ENCODE data around the gene TRAK1.

The TRAK1 gene

GRCh38 chr3:42263354-42264346 is 172.5 kb downstream of the TRAK1 start:
- Histone ChIP-seq H3K27ac (peak overlapping the region; percentile 75), H3K36me3 (ENCODE audit: insufficient read depth, low read length) (peaks cover 47% of the 10 kb centered on the region), H3K9me3 (ENCODE audit: low read depth, low read length) (no peaks in the 10 kb centered on the region), H3K4me3 (peak overlapping the region; percentile 91), H3K9ac (ENCODE audit: insufficient read length) (peak overlapping the region; percentile 88)
- no peak for DNase-seq (ENCODE audit: low read depth, low spot score)
- no peak; the same call in 1 of the 2 replicates for TF ChIP-seq POLR2AphosphoS5 (IDR thresholded peaks at IDR 0.05; ENCODE audit: borderline replicate concordance, low read depth, low read length)
- TF ChIP-seq EZH2 (IDR thresholded peaks at IDR 0.05): no peak
- no peak for TF ChIP-seq FOXP2 (optimal IDR thresholded peaks at IDR 0.05; ENCODE audit: control extremely low read depth, extremely low read length, insufficient read depth)

DNA sequence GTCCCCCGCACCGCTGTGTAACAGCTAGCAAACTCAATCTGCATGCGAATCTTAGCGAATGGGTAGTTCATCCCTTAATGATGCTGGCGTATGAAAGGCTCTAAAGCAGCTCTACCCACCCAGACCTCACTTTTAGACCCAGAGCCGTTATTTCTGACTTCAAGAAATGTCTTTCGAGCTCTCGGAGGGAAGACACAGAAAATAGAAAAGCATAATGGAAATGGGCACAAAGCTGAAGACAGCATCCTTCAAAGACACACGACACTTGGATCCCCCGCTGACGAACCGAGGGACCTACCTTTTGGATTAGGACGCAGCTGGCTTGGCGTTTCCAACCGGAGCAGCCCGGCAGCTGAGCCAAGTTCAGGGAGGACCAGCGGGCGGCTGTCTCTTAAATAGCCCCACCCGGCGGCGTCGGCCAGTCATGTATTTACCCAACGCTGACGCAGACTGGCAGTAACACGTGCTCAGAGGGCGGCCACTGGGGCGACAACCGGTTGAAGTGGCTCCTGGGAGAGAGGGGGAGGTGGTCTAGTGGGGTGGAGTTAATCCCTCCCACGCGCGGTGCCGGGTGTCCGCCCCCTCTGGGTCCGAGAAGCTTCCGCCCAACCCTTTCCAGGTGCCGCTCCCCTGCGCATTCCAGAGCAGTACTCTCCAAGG is 173.4 kb downstream of the TRAK1 start:
- peak; percentile 44 for DNase-seq (ENCODE audit: low read depth, low spot score)
- no peaks in the 10 kb centered on the region for H3K9me3 ChIP-seq (ENCODE audit: low read depth, low read length)
- peak overlapping the region; percentile 88 for H3K9ac ChIP-seq (ENCODE audit: insufficient read length)
- peak overlapping the region; percentile 98 for H3K27ac ChIP-seq
- peak overlapping the region; percentile 91 for H3K4me3 ChIP-seq
- TF ChIP-seq EZH2 (IDR thresholded peaks at IDR 0.05): no peak
- peak; percentile 96 for TF ChIP-seq POLR2AphosphoS5 (IDR thresholded peaks at IDR 0.05; ENCODE audit: borderline replicate concordance, low read depth, low read length)
- peak; percentile 62 for TF ChIP-seq FOXP2 (optimal IDR thresholded peaks at IDR 0.05; ENCODE audit: control extremely low read depth, extremely low read length, insufficient read depth)
- peaks cover 45% of the 10 kb centered on the region for H3K36me3 ChIP-seq (ENCODE audit: insufficient read depth, low read length)

DNA sequence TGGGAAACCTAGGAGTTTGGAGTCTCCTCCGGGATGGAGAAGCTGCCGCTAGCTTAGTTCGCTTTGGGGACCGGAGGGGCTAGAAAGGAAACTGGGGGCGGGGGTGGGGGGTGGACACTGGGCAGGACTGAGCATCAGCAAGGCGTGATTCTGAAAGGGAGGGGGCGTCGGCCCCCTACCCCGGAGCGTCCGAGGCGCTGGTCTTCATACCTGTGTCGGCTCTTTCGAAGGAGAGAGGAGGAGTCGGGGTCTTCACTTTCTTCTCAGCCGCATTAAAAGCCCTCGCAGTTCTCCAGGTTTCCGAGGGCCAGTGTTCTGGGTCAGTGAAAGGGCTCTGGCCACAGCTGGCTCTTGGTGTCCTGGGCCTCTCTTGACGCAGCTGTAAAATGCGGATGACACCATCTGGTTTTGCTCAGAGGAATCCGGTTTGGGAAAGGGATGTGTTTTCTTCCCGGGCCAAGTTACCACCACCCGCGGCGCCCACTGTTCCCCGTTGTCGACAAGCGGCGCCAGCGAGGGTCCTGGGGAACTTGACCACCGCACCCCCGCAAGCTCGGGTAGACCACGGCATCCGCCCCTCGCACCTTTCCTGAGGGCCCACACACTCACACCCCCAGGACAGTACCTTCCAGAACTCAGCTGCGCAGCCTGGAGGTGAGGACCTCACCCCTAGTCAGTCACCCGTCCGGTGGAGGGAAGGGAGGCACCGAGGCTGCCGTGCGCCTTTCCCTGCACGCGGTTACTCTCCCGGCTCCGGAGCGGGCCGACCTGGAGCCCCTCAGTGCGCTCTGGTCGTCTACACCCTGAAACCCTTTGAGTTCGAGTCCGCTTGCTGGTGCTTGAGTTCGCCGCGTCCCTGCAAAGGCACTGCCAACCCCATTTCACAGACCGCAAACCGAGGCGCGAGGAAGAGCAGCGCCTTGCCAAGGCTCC is 174.2 kb downstream of the TRAK1 start:
- peak overlapping the region; percentile 83 for H3K9ac ChIP-seq (ENCODE audit: insufficient read length)
- peak overlapping the region; percentile 98 for H3K27ac ChIP-seq
- TF ChIP-seq FOXP2 (optimal IDR thresholded peaks at IDR 0.05; ENCODE audit: control extremely low read depth, extremely low read length, insufficient read depth): no peak
- TF ChIP-seq POLR2AphosphoS5 (IDR thresholded peaks at IDR 0.05; ENCODE audit: borderline replicate concordance, low read depth, low read length): no peak; the same call in 1 of the 2 replicates
- TF ChIP-seq EZH2 (IDR thresholded peaks at IDR 0.05): no peak
- no peaks in the 10 kb centered on the region for H3K9me3 ChIP-seq (ENCODE audit: low read depth, low read length)
- H3K36me3 ChIP-seq (ENCODE audit: insufficient read depth, low read length): peaks cover 37% of the 10 kb centered on the region
- DNase-seq (ENCODE audit: low read depth, low spot score): no peak
- peak overlapping the region; percentile 91 for H3K4me3 ChIP-seq

GRCh38 chr3:42266085-42266484 is 174.9 kb downstream of the TRAK1 start, which contains the start of gene CCK:
CCK (minus strand) TSS chr3:42266185; CDS start chr3:42263630, 2,555 bp downstream.
- TF ChIP-seq POLR2AphosphoS5 (IDR thresholded peaks at IDR 0.05; ENCODE audit: borderline replicate concordance, low read depth, low read length) (no peak; the same call in 1 of the 2 replicates), EZH2 (IDR thresholded peaks at IDR 0.05) (no peak), FOXP2 (optimal IDR thresholded peaks at IDR 0.05; ENCODE audit: control extremely low read depth, extremely low read length, insufficient read depth) (no peak)
- DNase-seq (ENCODE audit: low read depth, low spot score): peak; percentile 87
- Histone ChIP-seq H3K9me3 (ENCODE audit: low read depth, low read length) (no peaks in the 10 kb centered on the region), H3K36me3 (ENCODE audit: insufficient read depth, low read length) (peaks cover 30% of the 10 kb centered on the region), H3K27ac (peak within 1 kb of the TSS; percentile 98), H3K4me3 (peak within 1 kb of the TSS; percentile 91), H3K9ac (ENCODE audit: insufficient read length) (peak within 1 kb of the TSS; percentile 83)

- DNase-seq (ENCODE audit: low read depth, low spot score): no peak
- Histone ChIP-seq H3K4me3 (no peak overlapping the region), H3K27ac (peak overlapping the region; percentile 95), H3K9ac (ENCODE audit: insufficient read length) (peak overlapping the region; percentile 15), H3K9me3 (ENCODE audit: low read depth, low read length) (no peaks in the 10 kb centered on the region), H3K36me3 (ENCODE audit: insufficient read depth, low read length) (peaks cover 12% of the 10 kb centered on the region)
- TF ChIP-seq FOXP2 (optimal IDR thresholded peaks at IDR 0.05; ENCODE audit: control extremely low read depth, extremely low read length, insufficient read depth) (no peak), POLR2AphosphoS5 (IDR thresholded peaks at IDR 0.05; ENCODE audit: borderline replicate concordance, low read depth, low read length) (no peak), EZH2 (IDR thresholded peaks at IDR 0.05) (no peak)
Measured at GRCh38 chr3:42267878-42268277, 176.7 kb downstream of the TRAK1 start.

- H3K4me3 ChIP-seq: no peak overlapping the region
- no peak for DNase-seq (ENCODE audit: low read depth, low spot score)
- H3K27ac ChIP-seq: no peak overlapping the region
- no peak overlapping the region for H3K9ac ChIP-seq (ENCODE audit: insufficient read length)
- TF ChIP-seq EZH2 (IDR thresholded peaks at IDR 0.05) (no peak), FOXP2 (optimal IDR thresholded peaks at IDR 0.05; ENCODE audit: control extremely low read depth, extremely low read length, insufficient read depth) (no peak), POLR2AphosphoS5 (IDR thresholded peaks at IDR 0.05; ENCODE audit: borderline replicate concordance, low read depth, low read length) (no peak)
- no peaks in the 10 kb centered on the region for H3K9me3 ChIP-seq (ENCODE audit: low read depth, low read length)
- no peaks in the 10 kb centered on the region for H3K36me3 ChIP-seq (ENCODE audit: insufficient read depth, low read length)
Measured at GRCh38 chr3:42269647-42270046, 178.5 kb downstream of the TRAK1 start.

DNA sequence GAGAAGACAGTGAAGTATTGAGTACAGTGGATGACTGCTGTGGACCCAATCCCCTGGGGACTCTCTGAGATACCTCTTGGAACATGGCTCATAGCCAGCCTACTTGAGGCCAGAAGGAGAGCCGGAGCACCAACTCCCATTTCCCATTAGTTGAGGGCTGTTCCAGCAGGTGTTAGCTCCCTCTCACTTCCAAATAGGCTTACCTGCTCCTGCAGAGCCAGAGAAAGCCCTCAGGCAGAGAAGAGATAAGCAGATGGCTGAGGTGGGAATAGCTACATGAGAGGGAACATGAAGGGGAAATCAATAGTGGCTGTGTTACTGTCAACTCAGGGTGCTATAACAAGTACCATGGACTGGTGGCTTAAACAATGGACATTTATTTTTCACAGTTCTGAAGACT is 179.4 kb downstream of the TRAK1 start:
- H3K27ac ChIP-seq: no peak overlapping the region
- H3K36me3 ChIP-seq (ENCODE audit: insufficient read depth, low read length): no peaks in the 10 kb centered on the region
- H3K9ac ChIP-seq (ENCODE audit: insufficient read length): no peak overlapping the region
- no peak for DNase-seq (ENCODE audit: low read depth, low spot score)
- TF ChIP-seq FOXP2 (optimal IDR thresholded peaks at IDR 0.05; ENCODE audit: control extremely low read depth, extremely low read length, insufficient read depth) (no peak), POLR2AphosphoS5 (IDR thresholded peaks at IDR 0.05; ENCODE audit: borderline replicate concordance, low read depth, low read length) (no peak), EZH2 (IDR thresholded peaks at IDR 0.05) (no peak)
- no peak overlapping the region for H3K4me3 ChIP-seq
- no peaks in the 10 kb centered on the region for H3K9me3 ChIP-seq (ENCODE audit: low read depth, low read length)
